ENCODE measurements around the gene TULP3.

The TULP3 gene

DNA sequence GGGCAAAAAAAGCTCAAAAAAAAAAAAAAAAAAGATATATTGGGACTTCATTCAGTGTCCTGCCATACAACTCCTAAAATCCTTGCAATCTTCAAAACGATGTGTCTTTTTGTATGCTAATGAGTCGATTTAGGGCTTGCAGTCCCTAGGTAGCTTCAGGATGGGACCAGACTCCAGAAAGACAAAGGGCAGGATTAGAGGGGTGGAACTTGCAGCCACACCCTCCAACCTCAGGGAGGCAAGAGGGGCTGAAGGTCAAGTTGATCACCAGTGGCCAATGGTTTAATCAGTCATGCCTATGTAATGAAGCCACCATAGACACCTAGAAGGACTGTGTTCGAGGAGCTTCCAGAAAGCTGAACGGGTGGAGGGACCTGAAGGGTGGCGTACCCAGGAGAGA, 97.8 kb downstream of the TULP3 start:
- H3K4me3 Mint-ChIP-seq: no peak overlapping the region
- peaks cover 20% of the 10 kb centered on the region for H3K36me3 Mint-ChIP-seq (ENCODE audit: low read depth)
- no peaks in the 10 kb centered on the region for H3K27me3 Mint-ChIP-seq (ENCODE audit: low read depth)
- peaks cover 14% of the 10 kb centered on the region for H3K4me1 Mint-ChIP-seq
- no peak overlapping the region for H3K27ac Mint-ChIP-seq
- peaks cover 9% of the 10 kb centered on the region for H3K9me3 Mint-ChIP-seq
- no peak for TF ChIP-seq CTCF (IDR thresholded peaks at IDR 0.05; ENCODE audit: unreplicated experiment in 3 of 3)
